Endothelial cell of umbilical vein (primary cell): ENCODE measurements around the gene MATK.

Source experiments
- EZH2 ChIP-seq: IDR thresholded peaks from 2 replicates; pipeline ENCODE4 v1.6.1; 2012; ENCODE audit warnings: borderline replicate concordance, low read depth, mild to moderate bottlenecking, moderate library complexity, low read length, inconsistent platforms; ENCODE audit not compliant: severe bottlenecking
- GATA2 ChIP-seq: IDR thresholded peaks from 2 replicates; pipeline ENCODE4 v1.7.0; 2011; ENCODE audit warnings: low read depth, mild to moderate bottlenecking, moderate library complexity, mixed read lengths, low read length; ENCODE audit not compliant: insufficient read length, insufficient read depth
- JUN ChIP-seq: IDR thresholded peaks from 2 replicates; pipeline ENCODE4 v1.6.1; 2011; ENCODE audit warnings: borderline replicate concordance, low read depth; ENCODE audit not compliant: insufficient read length, insufficient read depth
- MYC ChIP-seq: IDR thresholded peaks from one replicate; pipeline ENCODE4 v1.6.1; 2011; ENCODE audit warnings: mild to moderate bottlenecking, low read depth, low read length
- POLR2A ChIP-seq: IDR thresholded peaks from 2 replicates; pipeline ENCODE4 v1.6.1; 2012; ENCODE audit warnings: low read depth, mild to moderate bottlenecking, control low read depth, low read length
- POLR2AphosphoS5 ChIP-seq: IDR thresholded peaks from 2 replicates; pipeline ENCODE4 v1.6.1; 2012; ENCODE audit warnings: low read depth, mild to moderate bottlenecking, control low read depth, low read length, moderate library complexity; ENCODE audit not compliant: insufficient read depth
- TF ChIP-seq, protein P1 (sequence below): IDR thresholded peaks from 2 replicates; pipeline ENCODE4 v1.6.1; 2011; ENCODE audit not compliant: insufficient read depth, insufficient read length
- TF ChIP-seq, protein P2 (sequence below), 2 donors: IDR thresholded peaks; 1 replicate in 1 of 2; 2 replicates in 1 of 2; pipeline ENCODE4 v1.5.1; 2011; ENCODE audit warnings: low read length in 2 of 2, mild to moderate bottlenecking in 2 of 2, moderate library complexity in 2 of 2, control low read depth in 1 of 2, inconsistent platforms in 1 of 2, low read depth in 1 of 2; ENCODE audit not compliant: insufficient read depth in 1 of 2; ENCODE audit errors: extremely low read depth in 1 of 2

DNA sequence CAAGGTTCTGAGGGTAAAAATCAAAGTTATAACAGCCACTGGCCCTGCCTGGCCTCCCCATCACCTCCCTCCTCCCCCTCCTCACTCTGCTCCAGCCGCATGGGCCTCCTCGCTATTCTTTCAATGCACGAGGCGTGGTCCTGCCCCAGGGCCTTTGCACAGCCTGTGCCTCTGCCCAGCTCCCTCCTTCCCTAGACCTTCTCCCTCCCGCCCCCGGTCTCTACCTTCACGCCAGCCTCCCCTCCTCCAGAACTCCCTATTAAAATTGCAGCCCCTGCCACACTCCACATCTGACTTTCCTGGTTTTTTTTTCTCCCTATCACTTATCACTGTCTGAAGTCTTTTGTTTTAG lies 17.5 kb downstream of the MATK start:
- TF ChIP-seq, protein P1, sequence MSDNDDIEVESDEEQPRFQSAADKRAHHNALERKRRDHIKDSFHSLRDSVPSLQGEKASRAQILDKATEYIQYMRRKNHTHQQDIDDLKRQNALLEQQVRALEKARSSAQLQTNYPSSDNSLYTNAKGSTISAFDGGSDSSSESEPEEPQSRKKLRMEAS: no peak
- TF ChIP-seq, protein P2, sequence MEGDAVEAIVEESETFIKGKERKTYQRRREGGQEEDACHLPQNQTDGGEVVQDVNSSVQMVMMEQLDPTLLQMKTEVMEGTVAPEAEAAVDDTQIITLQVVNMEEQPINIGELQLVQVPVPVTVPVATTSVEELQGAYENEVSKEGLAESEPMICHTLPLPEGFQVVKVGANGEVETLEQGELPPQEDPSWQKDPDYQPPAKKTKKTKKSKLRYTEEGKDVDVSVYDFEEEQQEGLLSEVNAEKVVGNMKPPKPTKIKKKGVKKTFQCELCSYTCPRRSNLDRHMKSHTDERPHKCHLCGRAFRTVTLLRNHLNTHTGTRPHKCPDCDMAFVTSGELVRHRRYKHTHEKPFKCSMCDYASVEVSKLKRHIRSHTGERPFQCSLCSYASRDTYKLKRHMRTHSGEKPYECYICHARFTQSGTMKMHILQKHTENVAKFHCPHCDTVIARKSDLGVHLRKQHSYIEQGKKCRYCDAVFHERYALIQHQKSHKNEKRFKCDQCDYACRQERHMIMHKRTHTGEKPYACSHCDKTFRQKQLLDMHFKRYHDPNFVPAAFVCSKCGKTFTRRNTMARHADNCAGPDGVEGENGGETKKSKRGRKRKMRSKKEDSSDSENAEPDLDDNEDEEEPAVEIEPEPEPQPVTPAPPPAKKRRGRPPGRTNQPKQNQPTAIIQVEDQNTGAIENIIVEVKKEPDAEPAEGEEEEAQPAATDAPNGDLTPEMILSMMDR (IDR thresholded peaks at IDR 0.05; ENCODE audit: extremely low read depth in 1 of 2, insufficient read depth in 1 of 2, low read depth in 1 of 2, low read length in 2 of 2): no peak
- no peak for TF ChIP-seq POLR2A
- TF ChIP-seq POLR2AphosphoS5: no peak
- TF ChIP-seq JUN: no peak
- no peak for TF ChIP-seq EZH2
- no peak for TF ChIP-seq GATA2
- no peak for TF ChIP-seq MYC
